Ascending aorta (tissue), 2 donors: ENCODE data around the gene HIPK4. TPM values are rescaled to one million over a fixed set of nuclear protein-coding genes. Genes with fewer than 3 reads are reported as not detected.

ENCODE experiments used
- DNase-seq, 2 donors: peaks; one replicate each; pipeline ENCODE4 v3.0.0-alpha.2; 2019; ENCODE audit warnings: low spot score in 2 of 2
- H3K27ac ChIP-seq, 2 donors: fragments of 200-600 bp; sonication (generic); one replicate each; pipeline ENCODE4 v1.5.1; 2016 to 2017; ENCODE audit warnings: mild to moderate bottlenecking in 1 of 2
- H3K27me3 ChIP-seq: fragments of 200-600 bp; sonication (generic); one replicate; pipeline ENCODE4 v1.5.1; 2017
- H3K36me3 ChIP-seq, 2 donors: fragments of 200-600 bp; sonication (generic); one replicate each; pipeline ENCODE4 v1.5.1; 2016
- H3K4me1 ChIP-seq, 2 donors: fragments of 200-600 bp; sonication (generic); one replicate each; pipeline ENCODE4 v1.5.1; 2016 to 2017; ENCODE audit warnings: mild to moderate bottlenecking in 1 of 2
- H3K4me3 ChIP-seq, 2 donors: fragments of 200-600 bp; sonication (generic); one replicate each; pipeline ENCODE4 v1.5.1; 2016 to 2017; ENCODE audit warnings: mild to moderate bottlenecking in 1 of 2
- H3K9me3 ChIP-seq, 2 donors: fragments of 200-600 bp; sonication (generic); one replicate each; pipeline ENCODE4 v1.5.1; 2016
- intact Hi-C: fragments of 100-400 bp; cut with DNase I; formaldehyde crosslinking; loops from one replicate; pipeline ENCODE4 v1.15.1; 2023
- total RNA-seq: library from RNA; depleted of rRNA; stranded (reverse); fragments of >200 nt; gene quantifications from one replicate; pipeline ENCODE4 v1.1.0, GENCODE V29; 2016
- TF ChIP-seq, protein P1 (sequence below), 3 experiments: fragments of 200-600 bp in 2 of 3; fragments of 450-650 bp in 1 of 3; sonication (generic) in 2 of 3; IDR thresholded peaks; one replicate each; pipeline ENCODE4 v1.5.1; 2016 to 2019; ENCODE audit warnings: antibody characterized with exemption in 3 of 3, mild to moderate bottlenecking in 1 of 3, moderate library complexity in 1 of 3

The HIPK4 gene
- total RNA-seq, 1 donor from 2014 or later = not detected

DNA sequence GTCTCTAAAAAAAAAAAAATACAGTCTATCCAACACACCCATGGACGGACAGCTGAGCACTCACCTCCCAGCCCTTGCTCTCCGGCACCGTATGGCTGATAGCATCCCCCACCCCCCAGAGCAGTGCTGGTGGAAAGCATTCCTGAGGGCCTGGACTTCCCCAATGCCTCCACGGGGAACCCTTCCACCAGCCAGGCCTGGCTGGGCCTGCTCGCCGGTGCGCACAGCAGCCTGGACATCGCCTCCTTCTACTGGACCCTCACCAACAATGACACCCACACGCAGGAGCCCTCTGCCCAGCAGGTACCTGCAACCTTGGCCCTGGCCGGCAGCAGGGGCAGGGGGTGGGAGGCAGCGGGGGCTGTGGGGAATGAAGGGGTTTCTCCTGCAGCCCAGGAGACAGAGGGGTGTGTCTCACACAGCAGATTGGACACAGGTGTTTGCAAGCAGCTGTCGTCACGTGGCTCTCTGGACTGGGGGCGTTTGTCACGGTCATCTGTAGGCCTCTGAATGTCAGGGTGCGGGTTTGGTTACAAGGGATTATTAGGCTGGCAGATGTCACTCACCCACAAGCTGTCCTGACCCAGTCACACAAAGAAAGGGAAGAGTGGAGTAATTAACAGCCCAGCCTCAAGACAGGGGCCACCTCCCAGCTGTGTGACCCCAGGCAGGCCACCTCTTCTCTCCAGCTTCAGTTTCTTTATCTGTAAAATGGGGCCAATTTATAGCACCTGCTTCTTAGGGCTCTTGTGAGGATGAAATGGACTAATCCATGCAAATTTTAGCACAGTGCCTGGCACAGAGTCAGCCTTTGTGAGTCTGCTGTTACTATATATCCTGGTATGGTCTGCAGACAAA lies 22.2 kb downstream of the HIPK4 start:
- intact Hi-C loops = no loop called here
- TF ChIP-seq, protein P1, sequence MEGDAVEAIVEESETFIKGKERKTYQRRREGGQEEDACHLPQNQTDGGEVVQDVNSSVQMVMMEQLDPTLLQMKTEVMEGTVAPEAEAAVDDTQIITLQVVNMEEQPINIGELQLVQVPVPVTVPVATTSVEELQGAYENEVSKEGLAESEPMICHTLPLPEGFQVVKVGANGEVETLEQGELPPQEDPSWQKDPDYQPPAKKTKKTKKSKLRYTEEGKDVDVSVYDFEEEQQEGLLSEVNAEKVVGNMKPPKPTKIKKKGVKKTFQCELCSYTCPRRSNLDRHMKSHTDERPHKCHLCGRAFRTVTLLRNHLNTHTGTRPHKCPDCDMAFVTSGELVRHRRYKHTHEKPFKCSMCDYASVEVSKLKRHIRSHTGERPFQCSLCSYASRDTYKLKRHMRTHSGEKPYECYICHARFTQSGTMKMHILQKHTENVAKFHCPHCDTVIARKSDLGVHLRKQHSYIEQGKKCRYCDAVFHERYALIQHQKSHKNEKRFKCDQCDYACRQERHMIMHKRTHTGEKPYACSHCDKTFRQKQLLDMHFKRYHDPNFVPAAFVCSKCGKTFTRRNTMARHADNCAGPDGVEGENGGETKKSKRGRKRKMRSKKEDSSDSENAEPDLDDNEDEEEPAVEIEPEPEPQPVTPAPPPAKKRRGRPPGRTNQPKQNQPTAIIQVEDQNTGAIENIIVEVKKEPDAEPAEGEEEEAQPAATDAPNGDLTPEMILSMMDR (IDR thresholded peaks at IDR 0.05) = no peak

DNA sequence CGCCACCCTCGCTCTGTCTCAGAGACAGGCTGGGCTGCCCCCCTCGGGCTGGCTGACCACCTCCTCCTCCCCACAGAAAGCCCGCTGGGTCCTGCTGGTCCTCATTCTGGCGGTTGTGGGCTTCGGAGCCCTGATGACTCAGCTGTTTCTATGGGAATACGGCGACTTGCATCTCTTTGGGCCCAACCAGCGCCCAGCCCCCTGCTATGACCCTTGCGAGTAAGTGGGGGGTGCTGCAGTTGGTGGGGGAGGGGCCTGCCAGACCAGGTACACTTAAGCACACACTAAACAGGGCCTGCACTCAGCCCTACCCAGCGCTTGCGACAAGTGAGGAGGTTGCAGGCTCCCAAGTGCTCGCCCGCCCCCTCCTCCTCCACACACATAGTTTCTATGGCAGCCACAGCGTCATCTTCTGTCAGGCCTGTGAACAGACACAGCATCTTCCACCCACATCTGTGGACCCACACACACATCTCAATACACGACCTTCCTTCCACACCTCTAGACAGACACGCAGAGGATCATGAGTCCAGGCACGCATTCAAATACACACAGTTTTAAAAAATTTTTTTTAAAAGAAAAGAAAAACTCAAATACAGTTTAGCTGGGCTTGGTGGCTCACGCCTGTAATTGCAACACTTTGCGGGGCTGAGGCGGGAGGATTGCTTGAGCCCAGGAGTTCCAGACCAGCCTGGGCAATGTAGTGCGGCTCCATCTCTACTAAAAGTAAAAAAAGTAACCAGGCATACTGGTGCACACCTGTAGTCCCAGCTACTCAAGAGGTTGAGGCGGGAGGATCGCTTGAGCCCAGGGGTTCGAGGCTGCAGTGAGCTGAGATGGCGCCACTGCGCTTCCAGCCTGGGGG lies 23.1 kb downstream of the HIPK4 start:
- DNase-seq = no peak
- TF ChIP-seq, protein P1 (IDR thresholded peaks at IDR 0.05) = no peak
- Histone ChIP-seq H3K9me3 (no peaks in the 10 kb centered on the region), H3K4me3 (peak overlapping the region in 1 of 2 donors; percentile 11), H3K27me3 (no peaks in the 10 kb centered on the region), H3K4me1 (peaks cover 0 to 5% of the 10 kb centered on the region in 2 donors), H3K36me3 (peaks cover 40 to 56% of the 10 kb centered on the region in 2 donors), H3K27ac (no peak overlapping the region)
- intact Hi-C loops = no loop called here

More for the DNA sequence above, 22.2 kb downstream of the HIPK4 start:
- H3K36me3 ChIP-seq = peaks cover 46 to 65% of the 10 kb centered on the region in 2 donors
- H3K27ac ChIP-seq = no peak overlapping the region
- no peaks in the 10 kb centered on the region for H3K9me3 ChIP-seq
- no peaks in the 10 kb centered on the region for H3K27me3 ChIP-seq
- no peak for DNase-seq
- H3K4me3 ChIP-seq = no peak overlapping the region
- peaks cover 0 to 5% of the 10 kb centered on the region in 2 donors for H3K4me1 ChIP-seq

DNA sequence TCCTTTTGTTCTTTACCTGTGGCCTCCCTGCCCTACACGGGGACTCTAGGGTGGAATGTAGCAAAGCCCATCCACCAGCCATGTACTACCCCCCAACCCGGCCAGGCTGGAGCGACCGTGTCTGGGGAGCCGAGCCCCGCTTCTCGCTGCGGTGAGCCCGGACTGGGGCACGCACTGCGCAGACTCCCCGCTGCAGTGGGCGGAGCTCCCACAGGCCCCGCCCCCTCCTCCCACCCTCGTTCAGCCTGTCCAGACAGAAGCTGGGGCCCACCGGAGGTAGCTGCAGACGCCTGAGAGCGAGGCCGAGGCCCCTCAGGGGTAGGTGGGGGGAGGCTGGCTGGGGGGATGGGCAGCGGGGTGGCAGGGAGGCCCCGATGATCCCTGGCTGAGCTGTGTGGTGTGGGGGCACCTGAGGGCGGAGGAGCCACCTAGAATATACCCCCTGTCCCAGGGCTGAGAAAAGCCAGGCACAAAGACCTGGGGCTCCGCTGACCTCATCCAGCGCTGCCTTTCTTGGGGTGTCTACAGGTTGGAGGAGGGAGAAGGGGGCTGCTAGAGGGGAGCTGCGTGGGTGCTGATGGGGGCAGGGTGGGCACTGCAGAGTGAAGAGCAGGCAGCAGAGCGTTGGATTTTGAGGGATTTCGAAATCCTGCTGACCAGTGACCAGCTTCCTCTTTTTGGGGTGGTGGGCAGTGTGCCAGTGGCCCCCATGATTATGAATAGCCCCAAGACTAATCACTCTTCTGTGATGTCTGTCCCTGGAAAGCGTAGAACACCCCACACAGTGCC lies 24.2 kb downstream of the HIPK4 start:
- intact Hi-C loops = no loop called here
- H3K4me3 ChIP-seq = peak overlapping the region; percentile 52 to 54
- DNase-seq = peak in 1 of 2 donors; percentile 30
- H3K9me3 ChIP-seq = no peaks in the 10 kb centered on the region
- peak overlapping the region in 1 of 2 donors; percentile 1 for H3K27ac ChIP-seq
- H3K4me1 ChIP-seq = peaks cover 0 to 5% of the 10 kb centered on the region in 2 donors
- TF ChIP-seq, protein P1 (IDR thresholded peaks at IDR 0.05) = no peak
- peaks cover 30 to 45% of the 10 kb centered on the region in 2 donors for H3K36me3 ChIP-seq
- no peaks in the 10 kb centered on the region for H3K27me3 ChIP-seq

DNA sequence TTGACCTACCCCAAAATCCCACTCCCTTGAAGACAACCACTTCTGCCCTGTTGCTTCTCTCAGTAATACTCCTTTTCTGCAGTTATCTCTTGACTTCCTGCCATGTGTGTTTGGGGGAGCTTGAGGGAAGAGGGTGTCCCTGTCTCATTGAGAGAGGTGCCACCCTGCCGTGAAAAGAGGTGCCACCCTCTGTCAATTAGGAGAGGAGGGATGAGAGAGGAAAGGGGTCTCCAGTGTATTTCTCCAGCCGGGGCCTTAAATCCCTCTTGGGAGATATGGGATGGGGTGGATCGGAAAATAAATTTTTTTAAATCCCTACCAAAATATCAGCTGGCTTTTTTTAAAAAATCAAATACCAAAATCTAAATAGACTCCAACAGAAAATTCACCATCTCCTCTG lies 25.0 kb downstream of the HIPK4 start:
- intact Hi-C loops = no loop called here
- DNase-seq = no peak
- Histone ChIP-seq H3K4me1 (peaks cover 0 to 5% of the 10 kb centered on the region in 2 donors), H3K36me3 (peaks cover 28 to 37% of the 10 kb centered on the region in 2 donors), H3K27ac (no peak overlapping the region), H3K27me3 (no peaks in the 10 kb centered on the region), H3K9me3 (no peaks in the 10 kb centered on the region), H3K4me3 (peak overlapping the region; percentile 52 to 54)
- TF ChIP-seq, protein P1 (IDR thresholded peaks at IDR 0.05) = no peak

DNA sequence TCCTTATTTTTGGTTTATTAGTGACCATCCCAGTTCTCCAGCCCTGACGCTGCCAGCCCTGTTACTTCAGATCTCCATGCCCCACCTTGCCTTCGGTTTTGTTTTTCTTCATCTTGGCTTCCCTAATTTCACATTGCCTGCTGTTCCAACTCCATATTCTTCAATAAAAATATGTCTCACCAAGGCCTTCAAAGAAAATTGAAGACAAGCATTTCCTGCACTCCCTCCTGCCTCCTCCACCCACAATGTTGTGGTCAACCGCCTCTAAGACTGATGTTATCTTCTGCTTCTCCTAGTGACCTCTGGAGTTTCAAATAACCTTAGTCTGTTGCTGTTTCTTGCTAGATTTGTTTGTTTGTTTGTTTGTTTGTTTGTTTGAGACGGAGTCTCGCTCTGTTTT lies 26.9 kb downstream of the HIPK4 start:
- H3K4me1 ChIP-seq = peaks cover 0 to 5% of the 10 kb centered on the region in 2 donors
- no peaks in the 10 kb centered on the region for H3K27me3 ChIP-seq
- H3K36me3 ChIP-seq = peaks cover 19% of the 10 kb centered on the region in 2 donors
- DNase-seq = no peak
- H3K4me3 ChIP-seq = no peak overlapping the region
- no peak overlapping the region for H3K27ac ChIP-seq
- intact Hi-C loops = no loop called here
- TF ChIP-seq, protein P1 (IDR thresholded peaks at IDR 0.05) = no peak
- no peaks in the 10 kb centered on the region for H3K9me3 ChIP-seq
